EL (cell line): ENCODE data around the gene CA5A.
"Not testable (repeated sequence)": the region's sequence is repeated elsewhere in the genome, so short reads cannot be mapped to it uniquely, and the experiment has no call there.

ENCODE experiments used
- DNase-seq: peaks from one replicate; pipeline ENCODE4 v3.0.0-alpha.2; 2016

CA5A gene

GRCh38 chr16:87863327-87863635, 73.0 kb downstream of the CA5A start:
- DNase-seq: not testable (repeated sequence)

- DNase-seq: not testable (repeated sequence)
These were observed 73.6 kb downstream of the CA5A start for GRCh38 chr16:87862597-87863326.

- DNase-seq: not testable (repeated sequence)
These were observed 74.8 kb downstream of the CA5A start for GRCh38 chr16:87861300-87862099.

GRCh38 chr16:87860553-87861299, 75.6 kb downstream of the CA5A start:
- DNase-seq: peak; percentile 88

GRCh38 chr16:87858151-87858993, 78.0 kb downstream of the CA5A start:
- DNase-seq: not testable (repeated sequence)

GRCh38 chr16:87856791-87857228, 79.5 kb downstream of the CA5A start:
- DNase-seq: peak; percentile 32

- DNase-seq: peak; percentile 68
These were observed 80.2 kb downstream of the CA5A start for GRCh38 chr16:87855852-87856715.

GRCh38 chr16:87854907-87855683, 81.2 kb downstream of the CA5A start:
- DNase-seq: no peak

- no peak for DNase-seq
These were observed 82.0 kb downstream of the CA5A start for GRCh38 chr16:87854053-87854906.

GRCh38 chr16:87853411-87854052, 82.8 kb downstream of the CA5A start:
- DNase-seq: peak; percentile 95

GRCh38 chr16:87851601-87852000, 84.7 kb downstream of the CA5A start:
- no peak for DNase-seq

GRCh38 chr16:87851141-87851587, 85.2 kb downstream of the CA5A start:
- DNase-seq: no peak

GRCh38 chr16:87850009-87851006, 86.0 kb downstream of the CA5A start:
- peak; percentile 50 for DNase-seq

GRCh38 chr16:87849419-87850008, 86.8 kb downstream of the CA5A start:
- DNase-seq: no peak

- no peak for DNase-seq
These were observed 87.5 kb downstream of the CA5A start for GRCh38 chr16:87848676-87849345.

- DNase-seq: no peak
These were observed 88.3 kb downstream of the CA5A start for GRCh38 chr16:87847785-87848675.
